ENCODE measurements around the gene UBE2L6. TPM values are rescaled to one million over a fixed set of nuclear protein-coding genes. Genes with fewer than 3 reads are reported as not detected.
"Not testable (repeated sequence)": the region's sequence is repeated elsewhere in the genome, so short reads cannot be mapped to it uniquely, and the experiment has no call there.

Gene UBE2L6
- total RNA-seq, 1 donor from 2014 or later, result 19.4 TPM

DNA sequence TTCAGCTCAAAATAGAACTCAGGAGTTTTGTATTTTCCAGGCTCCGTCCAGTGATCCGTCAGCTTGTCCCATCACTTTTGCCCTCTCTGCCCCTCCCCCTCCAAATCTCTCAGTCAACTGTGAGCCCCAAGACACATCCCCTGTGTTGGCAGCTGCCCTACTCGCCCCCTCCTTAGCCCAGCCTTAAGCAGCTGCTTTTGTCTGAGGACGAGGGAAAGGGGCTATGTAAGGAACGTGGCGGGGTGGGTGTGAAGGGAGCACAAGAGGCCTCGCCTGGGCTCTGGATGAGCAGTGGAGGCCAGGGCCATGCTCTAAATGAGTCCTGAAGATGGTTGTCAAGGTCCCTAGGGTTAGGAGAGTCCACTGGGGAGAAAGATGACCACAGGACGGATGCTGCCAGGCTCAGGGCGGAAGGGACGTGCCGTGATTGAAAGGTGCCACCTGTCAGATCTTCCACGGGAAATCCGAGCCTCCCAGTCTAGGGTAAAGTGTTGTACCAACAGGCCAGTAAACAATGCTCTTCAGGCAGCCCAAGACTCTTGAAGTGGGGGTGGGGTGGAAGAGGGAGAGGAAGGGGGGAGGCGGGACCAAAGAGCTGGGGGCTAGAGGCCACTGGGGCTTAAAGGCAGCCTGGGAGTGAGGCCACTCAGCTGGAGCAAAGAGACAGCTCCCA lies 30.4 kb downstream of the UBE2L6 start, which contains the start of gene SMTNL1:
Gene SMTNL1 (plus strand): TSS at position 649 of the 673 bp plus-strand sequence. CDS start 5,048 bp downstream, outside the sequence.
- no peak for DNase-seq (ENCODE audit: low read depth)
- TF ChIP-seq, protein P1, sequence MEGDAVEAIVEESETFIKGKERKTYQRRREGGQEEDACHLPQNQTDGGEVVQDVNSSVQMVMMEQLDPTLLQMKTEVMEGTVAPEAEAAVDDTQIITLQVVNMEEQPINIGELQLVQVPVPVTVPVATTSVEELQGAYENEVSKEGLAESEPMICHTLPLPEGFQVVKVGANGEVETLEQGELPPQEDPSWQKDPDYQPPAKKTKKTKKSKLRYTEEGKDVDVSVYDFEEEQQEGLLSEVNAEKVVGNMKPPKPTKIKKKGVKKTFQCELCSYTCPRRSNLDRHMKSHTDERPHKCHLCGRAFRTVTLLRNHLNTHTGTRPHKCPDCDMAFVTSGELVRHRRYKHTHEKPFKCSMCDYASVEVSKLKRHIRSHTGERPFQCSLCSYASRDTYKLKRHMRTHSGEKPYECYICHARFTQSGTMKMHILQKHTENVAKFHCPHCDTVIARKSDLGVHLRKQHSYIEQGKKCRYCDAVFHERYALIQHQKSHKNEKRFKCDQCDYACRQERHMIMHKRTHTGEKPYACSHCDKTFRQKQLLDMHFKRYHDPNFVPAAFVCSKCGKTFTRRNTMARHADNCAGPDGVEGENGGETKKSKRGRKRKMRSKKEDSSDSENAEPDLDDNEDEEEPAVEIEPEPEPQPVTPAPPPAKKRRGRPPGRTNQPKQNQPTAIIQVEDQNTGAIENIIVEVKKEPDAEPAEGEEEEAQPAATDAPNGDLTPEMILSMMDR (conservative IDR thresholded peaks at IDR 0.05; ENCODE audit: low read depth, low read length), result no peak
- H3K4me3 ChIP-seq (ENCODE audit: low read depth, low read length), result no peak within 1 kb of the TSS

DNA sequence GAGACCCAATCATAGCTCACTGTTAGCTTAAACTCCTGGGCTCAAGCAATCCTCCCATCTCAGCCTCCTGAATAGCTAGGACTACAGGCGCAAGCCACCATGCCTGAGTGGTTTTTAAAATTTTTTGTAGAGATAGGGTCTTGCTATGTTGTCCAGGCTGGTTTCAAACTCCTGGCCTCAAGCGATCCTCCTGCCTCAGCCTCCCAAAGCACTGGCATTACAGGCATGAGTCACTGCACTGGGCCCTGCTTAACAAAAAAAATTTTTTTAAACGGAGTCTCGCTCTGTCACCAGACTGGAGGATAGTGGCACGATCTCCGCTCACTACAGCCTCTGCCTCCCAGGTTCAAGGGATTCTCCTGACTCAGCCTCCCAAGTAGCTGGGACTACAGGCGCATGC lies 33.0 kb downstream of the UBE2L6 start:
- not testable (repeated sequence) for H3K4me3 ChIP-seq (ENCODE audit: low read depth, low read length); DNase-seq (ENCODE audit: low read depth)

DNA sequence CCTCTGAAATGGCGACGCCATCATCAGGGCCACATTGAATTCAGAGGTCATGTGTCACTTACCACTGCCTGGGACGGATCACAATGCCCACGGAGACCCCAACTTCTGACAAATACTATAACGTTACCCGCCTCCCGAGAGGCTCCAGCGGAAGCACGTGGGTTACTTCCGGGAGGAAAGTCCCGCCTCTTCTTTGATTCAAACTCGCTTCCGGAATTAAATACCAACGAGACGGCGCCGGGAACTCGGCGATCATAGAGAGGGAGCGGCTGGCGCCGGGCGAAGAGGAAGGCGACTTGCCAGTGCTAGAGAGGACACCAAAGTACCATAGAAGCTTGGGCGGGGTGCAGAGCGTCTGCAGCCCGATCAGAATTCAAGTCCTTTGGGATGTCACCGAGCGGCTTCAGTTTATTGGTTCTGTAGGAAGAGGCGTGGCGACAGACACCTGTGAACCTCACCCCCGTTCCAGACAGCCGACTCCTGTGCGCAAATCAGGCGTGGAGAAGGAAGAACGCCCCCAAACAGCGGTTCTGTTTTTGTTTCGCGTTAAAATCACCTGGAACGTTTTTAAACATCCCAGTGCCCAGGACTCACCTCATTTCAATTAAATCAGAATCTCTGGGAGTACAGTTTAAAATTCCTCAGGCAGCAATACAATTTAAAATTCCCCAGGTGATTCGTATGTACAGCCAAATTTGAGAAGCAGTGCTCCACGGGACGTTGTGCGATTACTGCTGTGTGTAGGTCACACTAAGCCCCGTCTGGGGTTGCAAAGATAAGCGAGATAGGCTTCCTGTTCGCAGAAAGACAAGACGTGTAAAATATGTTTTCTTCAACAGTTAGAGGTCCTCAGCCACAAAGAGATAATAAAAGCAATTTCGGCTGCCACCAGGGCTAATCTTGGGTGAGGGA lies 36.6 kb downstream of the UBE2L6 start, which contains the start of gene TIMM10:
Gene TIMM10 (minus strand): TSS at position 159 of the 912 bp plus-strand sequence. CDS start 565 bp downstream, outside the sequence.
- H3K4me3 ChIP-seq (ENCODE audit: low read depth, low read length), result peak within 1 kb of the TSS; percentile 80
- DNase-seq (ENCODE audit: low read depth), result peak; percentile 84
- TF ChIP-seq, protein P1 (conservative IDR thresholded peaks at IDR 0.05; ENCODE audit: low read depth, low read length), result no peak

DNA sequence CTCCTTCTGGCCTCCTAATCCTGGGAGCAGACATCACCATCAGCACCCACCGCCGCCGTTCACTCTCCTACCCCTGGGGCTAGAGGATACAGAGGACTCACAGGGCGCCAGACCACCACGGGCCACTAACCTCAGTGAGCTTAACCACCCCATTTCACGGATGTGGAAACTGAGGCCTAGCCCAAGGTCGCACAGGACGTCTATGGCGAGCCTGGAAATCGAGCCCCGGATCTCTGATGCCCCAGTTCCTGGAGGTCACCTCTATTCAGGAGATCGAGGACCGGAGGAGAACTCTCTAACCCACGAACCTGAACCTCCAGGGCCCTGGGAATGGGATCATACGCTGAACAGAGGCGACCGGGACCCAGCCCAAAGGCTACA lies 37.3 kb downstream of the UBE2L6 start:
- peak overlapping the region; percentile 80 for H3K4me3 ChIP-seq (ENCODE audit: low read depth, low read length)
- DNase-seq (ENCODE audit: low read depth), result no peak
- TF ChIP-seq, protein P1 (conservative IDR thresholded peaks at IDR 0.05; ENCODE audit: low read depth, low read length), result no peak

DNA sequence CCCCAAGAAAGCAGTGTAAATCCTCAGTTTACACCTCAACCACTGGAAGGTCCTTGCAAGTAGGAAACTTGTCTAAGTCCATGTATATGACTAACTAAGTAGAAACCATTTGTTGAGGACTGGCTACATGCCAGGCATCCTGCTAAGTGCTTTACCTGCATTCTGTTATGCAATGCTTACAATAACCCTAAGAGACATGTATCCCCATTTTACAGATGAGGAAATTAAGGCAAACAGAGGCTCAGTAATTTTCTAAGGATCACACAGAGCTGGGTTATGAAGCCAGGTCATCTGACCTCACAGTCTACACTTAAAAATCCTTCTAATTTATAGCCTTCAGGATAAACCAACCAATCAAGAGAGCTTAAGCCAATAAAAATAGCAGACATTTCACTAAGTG lies 38.5 kb downstream of the UBE2L6 start:
- TF ChIP-seq, protein P1 (conservative IDR thresholded peaks at IDR 0.05; ENCODE audit: low read depth, low read length), result no peak
- no peak overlapping the region for H3K4me3 ChIP-seq (ENCODE audit: low read depth, low read length)
- no peak for DNase-seq (ENCODE audit: low read depth)

DNA sequence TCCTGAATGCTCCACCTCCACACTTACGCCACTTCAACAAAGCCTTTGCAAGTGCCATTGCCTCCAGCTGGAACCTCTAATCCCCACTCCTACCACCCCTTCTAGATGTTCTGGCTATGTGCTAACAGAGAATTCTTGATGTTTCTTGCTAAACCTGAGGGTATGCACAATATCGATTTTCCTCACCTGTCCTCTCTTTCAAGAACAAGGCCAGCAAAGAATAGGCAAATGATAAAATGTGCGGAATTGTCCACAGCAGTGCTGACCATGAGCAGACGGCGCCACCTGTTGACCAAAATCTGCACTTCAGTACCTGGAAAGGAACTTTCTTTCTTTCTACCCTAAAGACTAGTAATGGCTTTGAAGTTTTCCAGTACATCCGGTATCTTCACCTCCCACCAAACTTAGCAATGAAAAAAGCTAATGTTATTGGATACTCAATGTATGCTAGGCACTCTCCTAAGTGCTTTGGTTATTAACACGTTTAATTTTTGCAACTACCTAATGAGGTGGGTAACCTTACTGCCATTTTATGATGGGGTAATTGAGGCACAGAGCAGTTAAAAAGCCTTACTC lies 40.3 kb downstream of the UBE2L6 start:
- TF ChIP-seq, protein P1 (conservative IDR thresholded peaks at IDR 0.05; ENCODE audit: low read depth, low read length), result peak; percentile 93
- no peak for DNase-seq (ENCODE audit: low read depth)
- no peak overlapping the region for H3K4me3 ChIP-seq (ENCODE audit: low read depth, low read length)

DNA sequence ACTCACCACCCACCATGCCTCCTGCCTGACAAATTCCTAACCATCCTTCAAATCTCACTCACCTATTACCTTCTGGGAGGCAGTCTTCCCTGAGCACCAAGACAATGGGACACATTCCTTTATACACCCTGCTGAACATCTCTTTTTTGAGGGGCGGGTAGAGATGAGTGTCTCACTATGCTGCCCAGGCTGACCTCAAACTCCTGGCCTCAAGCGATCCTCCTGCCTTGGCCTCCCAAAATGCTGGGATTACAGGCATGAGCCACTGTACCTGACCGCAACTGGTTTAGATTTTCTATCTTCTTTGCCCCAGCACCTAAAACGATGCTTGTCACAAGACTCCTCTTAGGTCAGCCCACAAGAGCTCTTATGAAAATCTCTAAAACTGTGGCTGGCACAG lies 44.1 kb downstream of the UBE2L6 start:
- DNase-seq (ENCODE audit: low read depth), result no peak
- TF ChIP-seq, protein P1 (conservative IDR thresholded peaks at IDR 0.05; ENCODE audit: low read depth, low read length), result no peak
- no peak overlapping the region for H3K4me3 ChIP-seq (ENCODE audit: low read depth, low read length)
